HG02973 (cell line): ENCODE measurements around the gene CSNK2B.

Experiments
- ATAC-seq: cut with Tn5 transposase; IDR thresholded peaks from one replicate; pipeline ENCODE4 v1.9.1; 2021; ENCODE audit warnings: moderate library complexity; ENCODE audit not compliant: unreplicated experiment

CSNK2B gene

GRCh38 chr6:31665501-31666336 is at the start of gene CSNK2B:
Gene CSNK2B (plus strand): TSS chr6:31666080. CDS start chr6:31666832, 752 bp downstream.
- peak; percentile 73 for ATAC-seq

GRCh38 chr6:31617010-31617409 is 48.9 kb upstream of the CSNK2B start:
- ATAC-seq: no peak

- peak; percentile 64 for ATAC-seq
Measured at GRCh38 chr6:31619805-31620585, 45.9 kb upstream of the CSNK2B start.

- ATAC-seq: peak; percentile 47
Measured at GRCh38 chr6:31620586-31621319, 45.1 kb upstream of the CSNK2B start, which contains the start of gene PRRC2A. Gene PRRC2A (plus strand): TSS chr6:31620715. CDS start chr6:31622790, 2,075 bp downstream.

- ATAC-seq: no peak
Measured at GRCh38 chr6:31621320-31621939, 44.5 kb upstream of the CSNK2B start.

- no peak for ATAC-seq
Measured at GRCh38 chr6:31621991-31622390, 43.9 kb upstream of the CSNK2B start.

- no peak for ATAC-seq
Measured at GRCh38 chr6:31622684-31623091, 43.2 kb upstream of the CSNK2B start.

GRCh38 chr6:31624070-31624469 is 41.8 kb upstream of the CSNK2B start:
- ATAC-seq: no peak

GRCh38 chr6:31626952-31627351 is 38.9 kb upstream of the CSNK2B start:
- no peak for ATAC-seq

GRCh38 chr6:31627690-31628287 is 38.1 kb upstream of the CSNK2B start:
- no peak for ATAC-seq

GRCh38 chr6:31629014-31629413 is 36.9 kb upstream of the CSNK2B start:
- ATAC-seq: no peak

GRCh38 chr6:31630177-31630934 is 35.5 kb upstream of the CSNK2B start:
- ATAC-seq: no peak

GRCh38 chr6:31631209-31631608 is 34.7 kb upstream of the CSNK2B start:
- no peak for ATAC-seq

GRCh38 chr6:31631681-31632278 is 34.1 kb upstream of the CSNK2B start:
- no peak for ATAC-seq

- no peak for ATAC-seq
Measured at GRCh38 chr6:31632279-31632946, 33.5 kb upstream of the CSNK2B start.

GRCh38 chr6:31633447-31633846 is 32.4 kb upstream of the CSNK2B start:
- ATAC-seq: no peak

GRCh38 chr6:31634131-31634530 is 31.7 kb upstream of the CSNK2B start:
- no peak for ATAC-seq

- ATAC-seq: no peak
Measured at GRCh38 chr6:31634969-31635575, 30.8 kb upstream of the CSNK2B start.
